Limb (tissue), 2 donors: ENCODE measurements around the gene PPM1M.

Experiments used
- DNase-seq, 2 donors: peaks; one replicate each; pipeline ENCODE4 v3.0.0-alpha.2; 2016; ENCODE audit errors: extremely low spot score in 2 of 2

The PPM1M gene

GRCh38 chr3:52230461-52230860 is 15.1 kb upstream of the PPM1M start:
- no peak for DNase-seq

- no peak for DNase-seq
Observed at GRCh38 chr3:52230889-52231499, 14.6 kb upstream of the PPM1M start.

GRCh38 chr3:52231502-52232278 is 13.9 kb upstream of the PPM1M start:
- peak in 1 of 2 donors; percentile 71 for DNase-seq

DNA sequence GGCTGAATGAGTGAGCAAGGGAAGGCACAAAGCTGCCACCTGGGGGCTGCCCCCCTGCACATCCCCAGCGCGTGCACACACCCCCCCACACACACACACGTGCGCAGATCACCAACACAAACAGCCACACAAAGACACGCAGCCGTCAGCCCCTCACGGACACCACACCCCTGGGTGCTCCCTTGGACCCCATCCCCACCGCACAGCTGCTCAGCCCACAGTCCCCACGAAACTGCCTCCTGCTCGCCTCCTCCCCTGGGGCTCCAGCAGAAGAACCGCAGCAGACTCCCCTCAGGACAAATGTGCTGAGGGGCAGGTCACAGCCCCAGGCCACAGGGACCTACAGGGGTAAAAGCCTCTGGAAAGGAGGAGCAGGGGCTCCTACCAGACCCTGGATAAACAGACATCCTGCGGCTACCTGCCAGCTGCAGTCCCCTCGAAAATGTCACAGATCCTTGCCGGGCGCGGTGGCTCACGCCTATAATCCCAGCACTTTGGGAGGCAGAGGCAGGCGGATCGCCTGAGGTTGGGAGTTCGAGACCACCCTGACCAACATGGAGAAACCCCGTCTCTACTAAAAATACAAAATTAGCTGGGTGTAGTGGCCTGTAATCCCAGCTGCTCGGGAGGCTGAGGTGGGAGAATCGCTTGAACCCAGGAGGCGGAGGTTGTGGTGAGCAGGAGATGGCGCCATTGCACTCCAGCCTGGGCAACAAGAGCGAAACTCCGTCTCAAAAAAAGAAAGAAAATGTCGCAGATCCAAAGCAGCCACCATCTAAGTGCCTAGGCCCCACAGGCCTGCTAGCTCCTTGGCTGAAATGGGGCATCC is 13.1 kb upstream of the PPM1M start:
- DNase-seq, result no peak

- DNase-seq, result no peak
Observed at GRCh38 chr3:52233108-52233591, 12.4 kb upstream of the PPM1M start.

- no peak for DNase-seq
Observed at GRCh38 chr3:52233968-52234367, 11.6 kb upstream of the PPM1M start.

GRCh38 chr3:52234516-52235447 is 10.8 kb upstream of the PPM1M start:
- DNase-seq, result no peak

DNA sequence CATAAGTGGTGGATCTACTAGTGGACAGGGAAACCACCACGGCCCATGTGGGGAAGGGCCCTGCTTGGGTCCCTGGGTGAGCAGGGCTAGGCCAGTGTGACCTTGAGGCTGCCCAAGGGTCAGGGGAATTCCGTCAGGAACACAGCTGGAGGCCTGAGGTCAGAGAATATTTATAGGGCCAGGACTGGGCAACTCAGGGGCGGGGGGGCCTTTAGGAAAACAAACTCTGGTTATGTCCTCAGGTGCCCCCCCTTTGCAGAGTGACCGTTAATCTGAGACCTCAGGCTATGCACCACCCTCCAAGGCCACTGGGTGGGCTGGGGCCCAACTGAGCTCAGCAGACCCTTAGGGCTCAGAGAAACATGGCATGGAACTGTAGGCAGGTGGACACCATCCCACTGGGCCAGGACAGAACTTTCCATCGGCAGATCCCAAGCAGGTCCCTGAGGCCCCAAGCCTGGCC is 9.1 kb upstream of the PPM1M start:
- DNase-seq, result no peak

DNA sequence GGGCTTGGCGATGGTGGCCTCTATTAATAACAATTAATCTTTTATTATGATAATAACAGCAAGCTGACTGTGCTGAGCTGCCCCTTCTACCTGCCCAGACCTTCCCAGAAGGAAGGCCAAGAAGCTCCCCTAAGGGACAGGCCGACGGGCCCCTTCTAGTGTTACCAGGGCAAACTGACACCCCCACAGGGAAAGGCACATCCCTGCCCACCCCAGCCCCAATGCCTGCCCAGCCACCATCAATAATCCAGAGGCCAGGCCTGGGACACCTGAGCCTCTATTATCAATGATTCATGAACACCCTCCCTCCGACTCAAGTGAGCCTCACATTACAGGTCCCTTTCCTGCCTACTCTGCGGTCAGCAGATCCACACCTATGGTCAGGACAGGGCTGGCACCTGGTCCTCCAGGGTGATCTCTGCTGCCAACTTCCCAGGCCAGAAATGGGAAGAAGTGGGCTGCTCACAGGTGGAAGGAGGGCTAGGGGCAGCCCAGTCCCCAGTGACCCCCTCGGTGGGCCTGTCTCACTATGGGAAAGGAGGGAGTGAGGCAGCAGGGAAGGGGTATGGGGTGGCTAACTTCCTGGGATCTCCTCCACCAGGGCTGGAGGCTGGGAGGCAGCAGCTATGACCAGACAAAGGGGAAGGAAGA is 8.4 kb upstream of the PPM1M start:
- DNase-seq, result no peak

DNA sequence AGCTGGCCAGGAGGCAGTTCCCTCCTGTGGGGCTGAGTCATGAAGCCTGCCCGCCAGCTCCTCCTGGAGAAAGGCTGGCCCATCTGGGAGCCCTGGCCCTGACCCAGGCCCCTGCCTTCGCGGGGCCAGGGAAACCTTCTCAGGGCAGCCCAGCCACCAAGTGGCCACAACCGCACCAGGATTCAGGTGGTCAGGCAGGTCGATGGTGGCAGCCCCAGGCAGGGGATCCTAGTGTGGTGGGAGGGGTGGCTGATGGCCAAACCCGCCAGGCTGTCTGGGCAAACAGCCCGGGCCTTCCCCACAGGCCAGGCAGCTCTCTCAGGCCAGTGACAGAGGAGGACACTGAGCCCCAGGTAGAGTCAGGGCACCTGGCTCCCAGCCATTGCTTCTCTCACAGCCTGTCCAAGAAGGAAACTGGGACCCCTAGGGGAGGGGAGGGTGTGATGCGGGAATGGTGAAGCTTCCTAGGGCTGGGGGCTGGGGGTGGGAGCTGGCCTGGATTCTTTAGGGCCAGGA is 7.8 kb upstream of the PPM1M start:
- DNase-seq, result no peak

- DNase-seq, result no peak
Observed at GRCh38 chr3:52238193-52238760, 7.3 kb upstream of the PPM1M start.

DNA sequence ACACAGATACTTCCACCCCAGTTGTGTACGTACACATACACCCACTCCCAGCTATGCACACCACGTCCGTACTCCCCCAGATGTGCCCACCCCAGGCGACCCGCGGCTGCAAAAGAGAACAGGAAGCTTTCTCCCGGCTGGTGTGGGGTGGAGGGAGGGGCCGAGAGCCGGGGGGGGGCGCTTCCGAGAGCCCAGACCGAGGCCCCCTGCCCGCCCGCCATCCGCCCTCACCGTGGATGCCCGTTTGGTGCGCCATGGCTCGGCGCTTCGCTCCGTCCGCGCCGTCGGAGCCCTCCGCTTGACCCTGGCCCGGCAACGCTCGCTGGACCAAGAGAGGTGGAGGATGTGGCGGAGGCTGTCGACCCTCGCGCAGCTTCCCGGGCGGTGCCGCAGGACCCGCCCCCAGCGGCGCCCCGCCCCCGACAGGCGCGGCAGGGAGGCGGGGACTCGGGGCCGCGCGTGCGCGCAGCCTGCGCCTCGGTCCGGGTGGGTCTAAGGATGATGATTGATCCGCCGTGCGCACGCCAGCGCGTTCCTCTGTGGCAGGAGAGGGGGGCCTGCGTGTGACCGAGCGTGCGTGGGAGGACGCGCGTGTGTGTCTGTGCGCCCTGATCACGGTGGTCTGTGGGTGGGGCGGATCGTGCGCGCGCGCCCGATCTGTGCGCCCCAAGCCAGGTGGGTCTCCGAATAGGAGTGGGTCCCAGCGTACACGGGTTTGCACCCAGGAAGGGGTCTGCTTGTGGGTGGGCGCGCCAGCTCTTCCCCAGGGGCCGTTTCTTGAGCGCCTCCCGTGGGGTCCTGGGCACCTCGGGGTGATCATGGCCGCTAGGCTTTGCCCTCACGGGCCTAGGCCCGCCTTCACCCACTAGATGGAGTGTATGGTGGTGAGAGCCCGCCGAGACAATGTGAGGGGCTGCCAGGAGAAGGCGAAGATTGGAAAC is 6.5 kb upstream of the PPM1M start, which contains the start of gene TWF2:
TWF2 (minus strand) TSS at position 398 of the 941 bp plus-strand sequence; CDS start at position 256, 142 bp downstream.
- DNase-seq, result peak; percentile 82 to 90

DNA sequence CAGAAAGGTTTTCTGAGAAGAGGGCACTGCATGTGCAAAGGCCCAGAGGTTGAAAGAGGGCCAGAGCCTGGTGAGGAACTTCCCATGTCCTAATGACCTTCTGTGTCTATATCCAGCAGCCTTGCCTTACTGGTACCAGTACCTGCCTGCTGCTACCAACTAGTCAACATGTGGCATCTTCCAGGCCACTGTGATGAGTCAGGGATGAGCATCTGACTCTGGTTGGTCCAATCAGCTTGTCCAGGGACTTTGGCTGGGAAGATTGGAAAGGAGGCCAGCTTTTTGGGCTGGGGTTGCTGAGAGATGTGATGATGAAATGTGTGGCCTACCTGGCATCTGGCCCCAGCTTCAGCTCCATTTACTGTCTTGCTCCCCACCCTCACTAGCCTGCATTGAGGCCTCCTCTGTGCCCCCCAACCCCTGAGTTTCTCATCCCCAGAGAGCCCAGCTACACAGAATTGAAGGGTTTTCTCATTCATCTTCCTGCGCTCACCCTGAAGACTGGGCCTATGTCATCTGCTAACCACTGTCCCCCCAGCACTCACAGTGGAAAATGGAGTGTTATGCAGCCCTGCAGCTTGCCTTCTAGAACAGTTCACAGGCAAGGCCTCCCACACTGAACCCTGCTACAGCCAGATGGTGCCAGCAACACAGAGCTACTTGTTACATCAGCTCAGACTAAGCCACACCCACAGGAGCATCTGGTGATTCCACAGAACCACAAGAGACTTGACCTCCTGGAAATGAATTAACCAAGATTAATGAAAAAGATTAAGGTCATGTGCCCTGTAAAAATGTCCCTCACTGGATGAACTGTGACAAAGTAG is 5.3 kb upstream of the PPM1M start:
- DNase-seq, result peak in 1 of 2 donors; percentile 30

GRCh38 chr3:52240886-52241370 is 4.6 kb upstream of the PPM1M start:
- DNase-seq, result no peak

DNA sequence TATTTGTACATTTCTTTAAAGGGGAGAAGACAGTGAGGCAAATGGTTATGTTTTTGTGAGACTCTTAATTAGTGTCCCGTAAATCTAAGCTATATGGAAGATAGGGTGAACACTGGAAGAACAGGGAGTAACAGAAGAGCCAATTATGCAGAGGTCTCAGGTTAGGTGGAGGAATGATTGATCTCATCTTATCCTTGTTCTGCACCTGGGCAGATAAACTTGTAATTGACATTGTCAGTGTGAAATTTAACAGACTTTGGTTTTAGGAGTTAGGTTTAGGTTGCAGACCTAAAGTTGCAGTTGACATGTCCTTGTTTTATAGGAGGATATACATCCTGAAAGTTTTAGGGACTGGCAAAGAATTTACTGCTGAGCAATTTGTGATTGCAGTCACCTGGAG is 3.5 kb upstream of the PPM1M start:
- DNase-seq, result no peak

DNA sequence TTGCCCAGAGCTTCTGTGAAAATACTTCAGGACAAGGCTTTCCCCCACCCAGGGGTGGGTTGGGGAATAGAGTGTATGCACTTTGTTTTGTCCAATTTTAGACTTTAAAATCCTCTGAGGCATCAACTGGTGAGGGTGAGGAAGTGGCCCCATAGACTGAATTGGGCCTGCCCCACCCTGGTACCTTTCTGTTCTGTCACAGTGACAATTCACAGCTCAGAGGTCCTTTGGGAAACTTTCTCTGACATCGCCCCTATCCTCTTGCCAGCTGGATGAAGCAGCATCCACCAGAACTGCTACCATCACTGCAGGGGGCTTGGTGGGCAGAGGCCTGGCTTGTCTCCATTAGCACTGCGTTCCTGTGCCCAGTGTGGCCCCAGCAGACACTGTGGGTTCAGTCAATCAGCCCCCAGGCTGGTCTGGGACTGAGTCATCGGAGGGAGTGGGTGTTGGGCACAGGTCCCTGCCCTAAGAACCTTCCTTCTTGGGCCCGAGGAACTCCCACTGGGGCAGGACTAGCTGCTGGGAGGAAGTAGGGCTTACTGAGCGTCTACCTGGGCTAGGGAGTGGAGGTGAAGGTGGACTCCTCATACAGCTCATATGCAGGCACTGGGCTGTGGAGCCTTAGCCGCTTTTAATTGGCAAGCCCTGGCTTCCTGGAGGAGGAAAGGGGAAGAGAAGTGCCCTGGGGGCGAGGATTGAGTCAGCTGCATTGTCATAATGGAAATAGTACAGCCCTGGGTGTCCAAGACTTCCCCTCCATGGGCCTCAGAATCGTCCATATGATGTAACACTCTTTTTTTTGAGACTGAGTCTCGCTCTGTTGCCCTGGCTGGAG is 1.5 kb upstream of the PPM1M start:
- DNase-seq, result peak in 1 of 2 donors; percentile 30

DNA sequence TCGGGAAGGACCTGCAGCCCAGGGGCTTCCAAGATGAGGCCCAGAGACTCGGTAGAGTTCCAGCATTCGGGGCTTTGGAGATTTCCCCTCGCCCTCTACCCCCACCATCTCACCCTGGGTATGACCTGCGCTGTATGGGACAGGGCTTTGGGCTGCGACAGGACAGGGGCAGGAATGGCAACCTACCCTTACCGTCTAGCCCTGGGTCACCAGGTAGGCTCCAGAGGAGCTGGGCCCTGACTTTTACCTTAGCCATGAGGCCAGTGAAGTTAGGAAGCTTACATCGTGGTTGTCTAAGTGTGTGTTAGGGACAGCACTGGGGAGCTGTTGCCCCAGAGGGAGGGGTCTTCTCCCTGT is 683 bp downstream of the PPM1M start:
- DNase-seq, result no peak
